Dermis blood vessel endothelial cell (primary cell): Measurements from ENCODE around the gene RPS25. TPM values are rescaled to one million over a fixed set of nuclear protein-coding genes. Genes with fewer than 3 reads are reported as not detected.
A peak's percentile ranks its signal among the peaks of the same experiment; 100 is the strongest.
"Not testable (repeated sequence)": the region's sequence is repeated elsewhere in the genome, so short reads cannot be mapped to it uniquely, and the experiment has no call there.

Experiments
- DNase-seq: peaks from one replicate; pipeline ENCODE4 v3.0.0; 2010
- total RNA-seq: library from RNA; depleted of rRNA; stranded (reverse); fragments of >200 nt; gene quantifications from 2 replicates; pipeline ENCODE4 v1.2.3, GENCODE V29; 2014

RPS25 gene
- total RNA-seq, 1 donor from 2014 or later: 1,791 TPM

- DNase-seq: no peak
Measured at GRCh38 chr11:119038884-119039283, 20.7 kb upstream of the RPS25 start.

GRCh38 chr11:119034813-119035212 is 16.7 kb upstream of the RPS25 start:
- no peak for DNase-seq

DNA sequence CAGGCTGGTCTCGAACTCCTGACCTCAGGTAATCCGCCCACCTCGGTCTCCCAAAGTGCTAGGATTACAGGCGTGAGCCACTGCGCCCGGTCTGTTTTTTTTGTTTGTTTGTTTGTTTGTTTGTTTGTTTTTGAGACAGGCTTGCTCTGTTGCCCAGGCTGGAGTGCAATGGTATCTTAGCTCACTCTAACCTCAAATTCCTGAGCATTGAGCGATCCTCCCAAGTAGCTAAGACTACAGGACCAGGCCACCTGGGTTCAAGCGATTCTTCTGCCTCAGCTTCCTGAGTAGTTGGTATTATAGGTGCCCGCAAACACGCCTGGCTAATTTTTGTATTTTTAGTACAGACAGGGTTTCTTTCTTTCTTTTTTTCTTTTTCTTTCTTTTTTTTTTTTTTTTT is 15.3 kb upstream of the RPS25 start:
- DNase-seq: not testable (repeated sequence)

GRCh38 chr11:119031912-119032280 is 13.8 kb upstream of the RPS25 start:
- no peak for DNase-seq

- DNase-seq: peak; percentile 99
Measured at GRCh38 chr11:119030329-119031047, 12.3 kb upstream of the RPS25 start, which contains the start of gene SLC37A4. Gene SLC37A4, minus strand, starts transcription at chr11:119030877.

GRCh38 chr11:119030029-119030328 is 11.8 kb upstream of the RPS25 start:
- DNase-seq: no peak

- DNase-seq: no peak
Measured at GRCh38 chr11:119029340-119030028, 11.3 kb upstream of the RPS25 start.

- DNase-seq: no peak
Measured at GRCh38 chr11:119029069-119029339, 10.9 kb upstream of the RPS25 start.

GRCh38 chr11:119028346-119029068 is 10.4 kb upstream of the RPS25 start:
- no peak for DNase-seq

DNA sequence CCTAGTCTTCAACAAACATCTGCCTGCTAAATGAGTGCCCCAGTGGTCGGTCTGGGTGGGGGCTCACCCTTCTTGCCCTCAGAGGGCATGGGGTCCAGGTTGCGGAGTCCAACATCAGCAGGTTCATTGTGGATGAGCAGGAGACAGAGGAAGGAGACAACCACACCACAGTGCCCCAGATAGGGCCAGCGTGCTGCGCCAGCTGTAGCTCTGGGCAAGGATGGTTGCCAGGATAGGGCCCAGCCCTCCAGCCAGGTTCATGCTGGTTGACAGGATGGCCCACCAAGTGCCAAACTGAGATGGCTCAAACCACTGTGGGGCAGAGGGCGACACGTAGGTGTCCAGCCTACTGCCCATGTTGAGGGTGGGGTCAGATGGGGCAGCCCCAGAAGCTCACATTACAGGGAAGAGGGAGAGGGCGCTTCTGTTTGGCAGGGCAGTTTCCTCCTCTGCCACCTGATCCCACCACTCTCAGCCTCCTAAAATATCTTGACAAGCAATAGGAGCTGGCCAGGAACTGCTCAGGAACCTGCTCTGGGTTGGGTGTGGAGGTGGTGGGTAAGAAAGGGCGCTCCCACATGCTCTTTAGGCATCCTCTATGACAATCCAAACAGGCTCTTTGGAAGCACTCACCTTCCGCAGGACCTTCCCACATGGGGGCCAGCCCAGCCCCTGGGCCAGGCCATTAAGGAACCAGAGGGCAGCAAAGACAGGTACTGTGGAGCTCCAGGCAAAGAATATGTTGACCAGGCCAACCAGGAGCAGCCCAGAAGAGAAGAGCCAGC is 9.6 kb upstream of the RPS25 start:
- no peak for DNase-seq

- DNase-seq: no peak
Measured at GRCh38 chr11:119026970-119027369, 8.8 kb upstream of the RPS25 start.

DNA sequence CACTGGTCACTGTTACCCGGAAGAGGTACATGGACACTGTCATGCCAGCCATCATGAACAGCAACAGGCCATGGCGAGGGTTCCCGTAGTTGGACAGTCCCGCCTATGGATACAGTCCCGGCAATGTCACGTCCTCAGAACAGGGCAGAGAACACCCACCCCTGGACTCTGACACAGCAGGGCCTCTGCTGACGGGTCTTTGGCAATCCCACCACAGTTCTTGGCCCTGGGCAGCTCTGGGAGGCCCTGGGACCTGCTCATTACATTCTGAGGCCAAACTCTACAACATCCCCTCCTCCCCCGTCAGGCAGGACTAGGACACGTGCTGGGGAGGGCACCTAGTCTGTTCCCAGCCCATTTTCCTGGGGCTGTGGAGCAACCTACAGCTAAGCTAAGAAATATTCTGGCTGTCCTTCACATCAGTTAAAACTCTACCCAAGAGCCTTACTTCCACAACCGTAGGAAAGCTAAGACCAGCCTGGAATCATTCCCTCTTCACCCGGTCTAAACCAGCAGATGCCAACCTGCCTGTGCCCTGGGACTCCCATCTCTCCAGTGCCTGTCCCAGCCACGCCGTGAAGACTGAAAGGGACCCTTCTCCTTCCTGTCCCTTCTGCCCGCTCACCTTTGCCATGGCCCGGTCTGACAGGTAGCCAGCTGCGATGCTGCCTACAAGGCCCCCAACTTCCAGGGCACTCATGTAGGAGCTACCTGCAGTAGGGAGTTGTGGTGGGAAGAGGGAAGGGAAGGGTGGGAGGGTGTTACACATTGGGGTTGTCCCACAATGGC is 8.0 kb upstream of the RPS25 start:
- DNase-seq: no peak

DNA sequence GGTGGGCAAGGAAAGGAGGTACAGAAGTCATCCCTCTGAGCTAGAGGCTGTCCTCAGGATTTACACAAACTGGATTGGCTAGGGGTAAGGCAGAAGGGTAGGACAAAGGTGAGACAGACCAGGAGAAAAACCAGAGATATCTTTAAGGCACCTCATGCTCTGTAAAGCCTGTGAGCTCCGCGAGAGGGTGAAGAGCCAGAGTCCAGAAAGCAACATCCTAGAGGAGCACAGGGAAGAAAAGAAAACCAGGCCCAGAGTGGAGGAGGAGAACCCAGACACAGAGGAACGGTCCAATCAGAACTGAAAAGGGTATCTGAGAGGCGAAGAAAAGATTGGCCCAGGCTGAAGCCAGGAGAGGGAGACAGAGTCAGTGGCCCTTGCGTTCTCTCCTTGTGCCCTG is 7.4 kb upstream of the RPS25 start:
- DNase-seq: no peak

DNA sequence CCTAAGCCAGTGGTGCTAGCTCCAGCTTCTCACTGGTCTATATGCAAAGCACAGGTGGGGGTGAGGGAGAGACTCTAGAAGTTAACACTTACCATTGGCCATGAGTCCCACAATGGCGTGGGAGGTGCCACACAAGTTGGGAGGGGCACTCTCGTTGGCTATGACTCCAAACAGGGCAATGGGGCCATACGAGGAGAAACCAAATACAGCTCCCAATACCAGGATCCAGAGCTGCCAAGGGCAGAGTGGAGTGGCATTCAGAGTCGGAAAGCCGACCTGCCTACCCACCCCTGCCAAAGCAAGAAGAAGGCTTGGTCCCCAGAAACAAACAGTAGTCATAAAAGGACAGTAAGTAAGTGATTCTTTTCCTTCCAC is 6.9 kb upstream of the RPS25 start:
- DNase-seq: no peak

DNA sequence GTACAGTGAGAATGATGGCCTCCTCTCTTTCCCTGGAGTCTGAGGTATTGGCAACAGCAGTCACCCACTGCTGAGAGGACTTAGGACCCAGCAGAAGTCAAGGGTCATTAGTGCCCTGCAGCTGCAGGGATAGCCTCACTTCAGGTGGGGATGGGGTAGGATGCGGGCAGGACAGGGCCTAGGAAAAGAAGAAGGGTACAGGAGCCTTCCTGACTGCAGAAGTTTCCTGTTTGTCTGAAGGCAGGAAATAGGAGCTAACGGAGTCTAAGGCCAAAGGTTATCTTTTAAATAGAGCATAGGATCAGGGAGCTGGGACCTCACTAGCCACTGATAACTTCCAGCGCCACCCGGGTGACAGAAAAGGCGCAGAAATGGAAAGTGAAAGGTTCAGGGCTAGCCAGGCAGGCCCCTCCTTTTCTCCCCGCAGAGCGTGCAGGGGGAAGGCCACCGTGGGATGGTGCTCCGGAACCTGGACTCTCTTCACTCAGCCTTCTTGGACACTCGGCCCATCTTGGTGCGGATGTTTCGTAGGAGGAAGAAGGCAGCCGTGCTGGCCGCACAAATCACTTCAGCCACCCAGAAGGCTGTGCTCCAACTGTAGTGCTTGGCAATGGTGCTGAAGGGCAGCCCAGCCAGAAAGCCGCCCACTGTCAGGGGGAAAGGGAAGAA is 6.4 kb upstream of the RPS25 start:
- DNase-seq: no peak

- no peak for DNase-seq
Measured at GRCh38 chr11:119023741-119024140, 5.6 kb upstream of the RPS25 start.

DNA sequence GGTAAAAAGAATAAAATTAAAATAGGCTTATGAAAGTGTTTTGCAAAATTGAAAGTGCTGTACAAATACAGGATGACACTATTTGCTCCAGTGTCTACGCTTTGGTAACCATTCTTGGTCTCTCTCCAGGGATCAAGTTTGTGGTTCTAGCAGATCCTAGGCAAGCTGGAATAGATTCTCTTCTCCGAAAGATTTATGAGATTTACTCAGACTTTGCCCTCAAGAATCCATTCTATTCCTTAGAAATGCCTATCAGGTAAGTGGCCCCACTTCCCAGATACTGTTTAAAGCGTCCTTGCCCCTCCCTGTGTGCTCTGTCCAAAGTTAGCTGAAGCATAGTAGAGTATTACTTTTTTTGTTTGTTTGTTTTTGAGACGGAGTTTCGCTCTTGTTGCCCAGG is 3.5 kb upstream of the RPS25 start:
- DNase-seq: no peak

DNA sequence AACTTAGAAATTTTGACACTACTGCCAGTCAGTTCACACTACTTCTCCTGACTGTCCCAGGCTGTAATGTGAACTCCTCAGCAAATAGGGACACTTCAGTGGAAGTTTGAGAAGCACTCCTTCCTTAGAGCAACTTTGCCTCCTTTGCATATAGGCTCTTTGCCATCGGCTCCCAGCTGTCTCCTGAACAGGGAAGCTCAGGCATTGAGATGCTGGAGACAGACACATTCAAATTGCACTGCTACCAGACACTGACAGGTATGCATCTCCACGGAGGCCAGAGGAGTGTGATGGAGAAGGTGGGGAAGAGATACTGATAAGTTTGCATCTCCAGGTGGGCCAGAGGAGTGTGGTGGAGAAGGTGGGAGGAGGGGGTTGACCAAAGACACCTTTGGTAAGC is 1.9 kb upstream of the RPS25 start:
- no peak for DNase-seq

DNA sequence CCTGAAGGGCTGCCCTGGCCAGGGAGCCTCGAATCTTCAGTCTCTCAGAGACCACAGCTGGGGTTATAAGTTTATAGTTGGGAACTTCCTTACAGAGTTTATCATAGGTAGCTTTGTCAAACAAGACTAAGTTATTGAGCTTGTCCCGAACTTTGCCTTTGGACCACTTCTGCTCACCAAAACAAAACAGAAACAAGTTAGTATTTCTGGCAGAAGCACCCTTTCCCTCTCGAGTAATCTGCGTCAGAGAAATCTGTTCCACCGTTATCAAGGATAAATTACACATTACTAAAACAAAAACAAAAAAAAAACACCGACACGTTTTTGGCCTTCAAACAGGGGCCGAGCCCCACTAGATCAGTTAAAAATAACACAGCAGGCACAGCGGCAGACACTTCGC is 766 bp downstream of the RPS25 start:
- DNase-seq: not testable (repeated sequence)

- no peak for DNase-seq
Measured at GRCh38 chr11:119016216-119017009, 1.7 kb downstream of the RPS25 start.

DNA sequence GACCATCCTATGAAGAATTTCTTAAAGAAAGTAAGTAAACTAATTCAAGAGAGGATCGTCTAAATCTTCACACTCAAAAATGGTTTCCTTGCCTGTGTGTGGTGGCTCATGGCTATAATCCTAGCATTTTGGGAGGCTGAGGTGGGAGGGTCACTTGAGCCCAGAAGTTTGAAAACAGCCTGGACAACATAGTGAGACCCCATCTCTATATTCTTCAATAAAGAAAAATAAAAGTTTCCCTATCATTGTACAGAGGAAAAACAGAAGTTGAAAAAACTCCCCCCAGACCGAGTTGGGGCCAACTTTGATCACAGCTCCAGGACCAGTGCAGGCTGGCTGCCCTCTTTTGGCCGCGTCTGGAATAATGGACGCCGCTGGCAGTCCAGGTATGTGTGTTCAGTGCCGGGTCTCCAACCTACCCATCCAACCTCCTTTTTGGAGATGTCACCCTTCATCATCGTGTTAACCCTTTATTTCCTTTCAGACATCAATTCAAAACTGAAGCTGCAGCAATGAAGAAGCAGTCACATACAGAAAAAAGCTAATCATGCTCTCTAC is 3.0 kb downstream of the RPS25 start:
- peak; percentile 16 for DNase-seq
